ENCODE measurements around the gene KRT5.
A peak's percentile ranks its signal among the peaks of the same experiment; 100 is the strongest.

KRT5 gene

DNA sequence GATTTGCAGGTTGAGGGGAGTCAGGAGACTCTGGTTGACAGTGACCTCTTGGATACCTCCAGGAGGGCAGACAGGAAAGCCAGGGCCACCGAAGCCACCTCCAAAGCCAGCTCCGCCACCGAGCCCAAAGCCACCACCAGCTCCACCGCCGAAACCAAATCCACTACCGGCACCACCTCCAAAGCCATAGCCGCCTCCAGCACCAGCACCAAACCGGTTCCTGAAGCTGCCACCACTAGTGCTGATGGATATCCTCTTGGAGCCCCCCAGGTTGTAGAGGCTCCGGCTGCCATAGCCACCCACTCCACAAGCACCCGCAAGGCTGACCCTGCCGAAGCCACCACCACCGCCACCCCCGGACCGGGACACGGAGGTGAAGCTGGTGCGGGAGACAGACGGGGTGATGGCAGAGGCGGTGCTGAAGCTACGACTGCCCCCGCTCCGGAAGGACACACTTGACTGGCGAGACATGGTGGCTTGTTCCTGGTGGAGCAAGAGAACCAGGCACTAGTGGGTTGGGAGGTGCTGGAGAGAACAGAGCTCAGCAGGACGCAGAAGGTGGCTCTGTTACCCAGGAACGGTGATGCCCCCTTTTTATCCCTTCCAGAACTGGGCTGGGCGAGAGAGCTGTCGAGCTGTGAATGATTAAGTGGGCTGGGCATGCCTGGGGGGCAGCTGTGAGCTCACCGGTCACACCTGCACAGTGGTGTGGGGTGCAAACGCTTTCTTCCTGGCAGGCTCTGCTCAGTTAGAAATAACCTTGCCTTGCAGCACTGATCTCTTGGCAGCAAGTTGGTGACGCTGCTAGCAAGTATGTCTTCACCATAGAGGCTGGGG, at the start of gene KRT5:
KRT5 (minus strand) TSS at position 569 of the 837 bp plus-strand sequence; CDS start at position 471, 98 bp downstream.
- no peak for DNase-seq

GRCh38 chr12:52568111-52568510, 47.9 kb upstream of the KRT5 start:
- DNase-seq, result no peak

DNA sequence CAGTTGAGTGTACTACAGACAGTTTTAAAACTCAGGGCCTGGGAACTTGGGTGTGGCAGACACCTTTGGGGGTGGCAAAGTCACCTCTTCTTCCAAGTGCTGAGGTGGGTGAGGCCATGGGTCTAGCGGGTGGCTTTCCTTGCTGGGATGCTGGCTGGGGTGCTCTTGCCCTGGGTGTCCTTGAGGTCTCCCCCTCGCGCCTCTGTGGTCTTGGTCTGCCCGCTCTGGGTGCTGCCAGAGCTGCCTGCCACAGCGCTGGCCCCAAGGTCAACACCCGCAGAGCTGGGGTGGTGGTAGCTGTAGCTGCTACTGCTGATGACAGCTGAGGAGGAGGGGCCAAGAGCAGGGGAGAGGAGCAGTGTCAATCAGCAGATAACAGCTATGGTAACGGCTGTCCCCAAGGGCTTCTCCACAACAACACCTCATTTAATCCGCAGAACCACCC, 46.7 kb upstream of the KRT5 start:
- DNase-seq, result no peak

- no peak for DNase-seq
These were observed 44.4 kb upstream of the KRT5 start for GRCh38 chr12:52564582-52564981.

DNA sequence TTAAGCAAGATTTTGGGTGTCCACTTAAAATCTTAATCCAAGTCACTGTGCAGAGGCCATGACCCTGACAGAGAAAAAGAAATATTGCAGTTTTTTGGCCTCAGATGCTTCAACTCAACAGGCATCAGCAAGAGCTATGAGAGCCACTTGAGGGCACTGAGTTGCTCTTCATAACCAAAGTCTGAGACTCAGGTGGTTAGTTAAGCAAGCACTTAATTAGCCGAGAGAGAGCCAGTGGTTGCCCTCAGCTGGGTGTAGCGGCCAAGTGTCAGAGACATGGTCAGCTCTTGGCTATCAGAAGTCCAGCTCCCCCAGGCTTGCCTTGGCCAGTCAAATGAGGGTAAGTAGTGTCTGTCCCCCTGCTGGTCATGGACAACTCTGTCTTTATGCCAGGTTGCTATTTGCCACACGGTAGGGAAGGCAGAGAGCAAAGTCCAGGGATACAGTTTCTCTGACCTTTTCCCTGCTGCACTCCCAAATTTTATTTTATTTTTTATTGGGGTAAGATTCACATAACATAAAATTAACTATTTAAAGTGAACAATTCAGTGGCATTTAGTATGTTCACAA, 41.8 kb upstream of the KRT5 start:
- DNase-seq, result peak; percentile 5 to 10

DNA sequence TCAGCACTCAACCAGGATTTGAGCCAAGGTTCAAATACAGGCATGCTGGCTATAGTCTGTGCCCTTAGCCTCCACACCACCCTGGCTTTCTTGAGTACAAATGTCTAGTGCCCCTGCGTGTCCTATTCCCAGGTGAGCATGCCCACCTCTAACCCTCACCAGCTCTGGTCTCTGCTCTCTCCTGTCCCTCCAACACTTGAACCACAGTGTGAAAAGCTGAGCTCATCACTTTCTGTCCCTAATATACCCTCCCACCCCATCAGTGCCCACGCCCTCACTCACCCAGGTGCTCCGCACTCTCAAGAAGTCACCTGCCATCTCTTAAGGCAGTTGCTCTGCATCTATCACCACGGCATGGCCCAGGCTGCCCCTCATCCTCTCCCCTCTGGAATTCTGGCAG, 39.8 kb upstream of the KRT5 start:
- no peak for DNase-seq

- DNase-seq, result no peak
These were observed 38.7 kb upstream of the KRT5 start for GRCh38 chr12:52558781-52559445.

DNA sequence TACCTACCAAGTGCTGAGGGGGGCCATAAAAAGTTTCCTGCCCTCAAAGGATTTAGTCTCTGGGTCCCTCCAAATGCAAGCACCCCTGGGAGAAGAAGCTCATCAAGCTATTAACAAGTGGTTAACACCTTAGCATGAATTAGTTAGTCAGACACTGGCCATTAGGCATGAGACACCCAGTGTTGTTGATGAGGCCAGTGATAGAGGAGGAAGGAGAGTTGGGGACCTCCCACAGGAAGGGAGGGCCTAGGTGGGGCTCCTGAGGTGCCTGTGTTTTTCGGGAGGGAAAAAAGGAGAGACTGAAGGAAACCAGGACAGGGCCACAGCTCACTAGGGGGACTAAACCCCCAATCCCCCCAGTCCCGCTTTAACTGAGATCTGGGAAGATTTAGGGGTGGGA, 37.3 kb upstream of the KRT5 start:
- no peak for DNase-seq

DNA sequence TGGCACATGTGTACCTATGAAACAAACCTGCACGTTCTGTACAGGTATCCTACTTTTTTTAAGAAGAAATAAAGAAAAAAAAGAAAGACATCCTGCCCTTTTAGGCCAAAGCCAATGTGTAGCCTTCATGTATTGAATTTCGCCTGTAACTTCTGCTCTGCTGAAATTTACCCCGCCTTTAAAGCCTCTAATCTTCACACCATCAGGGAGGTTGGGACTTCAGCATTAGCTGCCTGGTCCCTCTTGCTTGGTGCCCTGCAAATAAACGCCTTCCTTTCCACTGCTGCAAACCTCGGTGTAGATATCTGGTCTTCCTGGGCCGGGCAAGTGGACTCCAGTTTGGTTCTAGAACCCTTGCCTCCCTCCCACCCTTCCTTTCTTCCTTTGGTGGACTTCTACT, 35.4 kb upstream of the KRT5 start:
- DNase-seq, result no peak

DNA sequence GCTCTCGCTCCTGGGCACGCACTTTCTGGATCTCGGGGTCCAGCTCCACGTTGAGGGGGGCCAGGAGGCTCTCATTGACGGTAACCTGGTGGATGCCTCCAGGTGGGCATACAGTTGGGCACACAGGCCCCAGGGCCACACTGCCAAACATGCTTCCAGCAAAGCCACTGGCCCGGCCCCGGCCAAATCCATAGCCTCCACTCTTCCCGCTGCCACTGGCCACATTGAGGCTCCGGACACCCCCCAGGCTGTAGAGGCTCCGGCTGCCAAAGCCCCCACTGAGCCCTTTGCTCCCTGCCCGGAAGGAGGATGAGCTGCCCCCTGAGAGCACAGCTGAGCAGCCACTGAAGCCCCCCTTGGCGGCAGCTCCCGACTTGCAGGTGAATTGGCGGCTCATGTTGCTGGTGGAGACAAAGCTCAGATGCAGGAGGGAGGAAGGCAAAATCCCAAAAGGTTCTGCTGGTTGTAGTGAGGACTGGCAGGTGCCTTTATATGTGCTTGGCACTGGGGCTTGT, 32.5 kb upstream of the KRT5 start, which contains the start of gene KRT71:
KRT71 (minus strand) TSS at position 465 of the 515 bp plus-strand sequence; CDS start at position 397, 68 bp downstream.
- DNase-seq, result no peak

- no peak for DNase-seq
These were observed 31.9 kb upstream of the KRT5 start for GRCh38 chr12:52552055-52552454.

- DNase-seq, result no peak
These were observed 31.1 kb upstream of the KRT5 start for GRCh38 chr12:52551216-52551865.

DNA sequence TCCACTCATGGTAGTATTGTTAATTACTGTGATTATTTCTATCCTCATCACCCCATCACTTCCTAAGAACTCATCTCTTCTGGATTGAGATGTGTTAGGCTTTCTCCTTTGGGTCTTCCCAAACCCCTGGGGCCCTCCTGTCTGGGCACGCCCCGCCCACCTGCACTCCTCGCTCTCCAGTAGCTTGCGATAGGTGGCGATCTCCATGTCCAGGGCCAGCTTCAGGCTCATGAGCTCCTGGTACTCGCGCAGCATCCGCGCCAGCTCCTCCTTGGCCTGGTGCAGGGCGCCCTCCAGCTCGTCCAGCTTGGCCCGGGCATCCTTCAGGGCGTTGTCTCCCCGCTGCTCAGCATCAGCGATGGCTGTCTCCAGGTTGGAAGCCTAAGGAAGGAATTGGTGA, 25.9 kb upstream of the KRT5 start:
- DNase-seq, result no peak

DNA sequence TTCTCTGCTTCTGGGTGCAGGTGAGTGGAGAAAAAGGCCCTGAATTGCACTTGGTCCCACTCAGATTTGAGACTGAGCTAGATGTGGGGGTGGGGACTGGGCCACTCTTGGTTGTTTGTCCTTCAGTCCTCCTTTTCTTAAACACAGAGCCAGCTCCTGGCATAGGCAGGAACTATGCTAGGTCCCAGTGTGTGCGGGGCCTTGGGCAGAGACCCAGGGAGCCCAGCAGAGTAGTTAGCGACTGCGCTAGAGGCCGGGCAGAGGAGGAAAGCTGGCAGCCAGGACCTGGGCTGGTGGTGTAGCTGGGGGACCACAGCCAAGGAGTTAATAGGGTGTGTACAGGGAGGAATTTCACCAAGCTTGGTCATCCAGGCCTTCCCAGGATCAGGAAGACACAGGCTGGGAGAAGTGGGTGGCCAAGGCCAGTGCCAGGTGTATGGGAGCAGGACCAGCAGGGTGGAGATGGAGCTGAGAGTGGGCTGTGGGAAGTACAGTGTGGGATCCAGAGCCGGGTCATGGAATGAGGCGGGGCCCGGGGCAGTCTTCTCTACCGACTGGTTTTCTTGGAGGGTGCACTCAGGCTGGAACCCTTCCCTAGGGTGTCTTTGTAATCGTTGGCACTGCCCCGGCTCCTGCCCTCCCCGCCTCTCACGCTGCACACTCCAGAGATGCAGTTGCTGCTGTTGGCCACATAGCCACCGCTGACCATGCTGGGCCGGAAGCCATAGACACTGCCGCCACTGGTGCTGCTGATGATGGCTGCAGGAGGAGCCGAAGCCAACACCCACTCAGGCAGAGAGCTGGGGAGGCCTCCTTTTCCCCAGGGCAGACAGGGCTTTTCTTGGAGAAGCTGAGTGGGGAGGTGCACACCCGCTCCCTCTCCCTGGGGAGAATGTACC, 24.0 kb upstream of the KRT5 start:
- no peak for DNase-seq

DNA sequence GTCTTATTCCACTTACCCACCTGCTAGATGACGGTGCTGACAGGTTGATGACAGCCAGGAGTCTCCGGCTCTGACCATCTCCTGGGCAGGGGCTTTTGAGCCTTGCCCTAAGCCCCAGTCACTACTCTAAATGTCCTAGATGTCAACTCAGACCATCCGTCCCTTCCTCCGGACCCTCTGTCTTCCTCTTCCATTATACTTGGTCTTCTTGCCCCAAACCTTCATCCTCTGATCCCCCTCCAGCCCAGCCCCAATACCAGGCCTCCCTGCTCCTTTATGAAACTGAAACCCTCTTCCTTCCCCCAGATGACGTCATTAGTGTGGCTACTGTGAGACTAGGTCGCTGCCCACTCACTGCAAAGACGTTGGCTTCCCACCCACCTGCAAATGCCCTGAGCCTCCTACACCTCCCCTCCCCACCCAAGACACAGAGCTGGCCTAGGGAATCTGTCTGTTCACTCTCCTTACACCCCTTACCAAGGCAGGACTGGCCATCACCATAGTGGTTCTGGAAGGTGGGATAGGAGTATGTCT, 22.7 kb upstream of the KRT5 start:
- DNase-seq, result peak; percentile 2 to 4

DNA sequence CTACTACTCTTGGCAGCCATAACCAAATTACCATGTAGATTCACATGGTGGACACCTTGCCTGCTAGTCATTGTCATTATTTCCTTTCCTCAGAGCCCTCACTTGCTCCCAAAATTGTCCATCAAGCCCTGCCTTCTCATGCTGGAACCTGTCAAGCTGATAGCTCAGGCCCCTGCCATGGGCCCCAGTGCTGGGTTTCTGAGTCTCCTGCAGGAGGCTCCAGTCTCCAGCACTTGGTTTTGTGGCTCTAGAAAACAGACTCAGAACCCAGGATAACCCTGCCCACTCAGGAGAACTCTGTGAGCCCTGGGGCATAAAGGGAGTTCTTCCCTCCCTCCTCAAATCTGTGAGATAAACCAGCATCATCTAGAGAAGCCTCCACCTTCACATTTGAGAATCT, 22.0 kb upstream of the KRT5 start:
- no peak for DNase-seq

DNA sequence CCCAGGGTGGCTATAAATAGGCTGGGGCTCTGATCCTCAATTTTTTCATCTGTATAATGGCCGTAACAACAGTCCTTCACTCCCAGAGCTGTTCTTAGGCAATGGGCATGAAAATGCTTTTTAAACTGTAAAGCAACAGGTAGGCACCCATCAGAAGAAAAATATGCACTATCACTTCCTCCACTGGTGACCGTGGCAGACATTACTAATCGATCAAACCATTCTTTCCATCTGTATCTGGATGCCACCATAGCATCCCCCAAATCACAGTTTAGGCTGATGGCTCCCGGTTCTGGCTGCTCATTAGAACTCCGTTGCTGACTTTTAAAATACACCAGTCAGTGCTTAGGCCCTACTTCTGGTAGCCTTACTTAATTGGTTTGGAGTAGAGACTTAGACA, 21.5 kb upstream of the KRT5 start:
- DNase-seq, result no peak

DNA sequence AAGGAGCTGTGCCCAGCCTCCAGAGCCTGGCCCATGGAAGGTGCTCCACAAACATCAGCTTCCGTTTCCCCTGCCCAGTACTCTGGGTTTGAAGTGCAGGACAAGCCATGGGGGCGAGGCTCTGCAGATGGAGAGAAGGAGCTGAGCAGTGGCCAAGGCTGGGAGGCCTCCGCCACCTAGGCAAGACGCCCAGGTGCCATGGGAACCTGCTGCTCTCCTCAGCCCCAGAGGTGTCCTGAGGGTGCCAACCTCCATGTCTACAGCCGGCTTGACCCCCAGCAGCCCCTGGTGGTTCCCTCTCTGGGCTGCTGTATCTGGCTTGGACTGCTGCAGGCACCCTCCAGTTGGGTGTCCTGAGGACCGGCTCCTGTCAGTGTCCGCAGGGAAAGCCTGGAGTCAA, 20.3 kb upstream of the KRT5 start:
- no peak for DNase-seq

GRCh38 chr12:52539821-52540173, 19.6 kb upstream of the KRT5 start:
- DNase-seq, result no peak

DNA sequence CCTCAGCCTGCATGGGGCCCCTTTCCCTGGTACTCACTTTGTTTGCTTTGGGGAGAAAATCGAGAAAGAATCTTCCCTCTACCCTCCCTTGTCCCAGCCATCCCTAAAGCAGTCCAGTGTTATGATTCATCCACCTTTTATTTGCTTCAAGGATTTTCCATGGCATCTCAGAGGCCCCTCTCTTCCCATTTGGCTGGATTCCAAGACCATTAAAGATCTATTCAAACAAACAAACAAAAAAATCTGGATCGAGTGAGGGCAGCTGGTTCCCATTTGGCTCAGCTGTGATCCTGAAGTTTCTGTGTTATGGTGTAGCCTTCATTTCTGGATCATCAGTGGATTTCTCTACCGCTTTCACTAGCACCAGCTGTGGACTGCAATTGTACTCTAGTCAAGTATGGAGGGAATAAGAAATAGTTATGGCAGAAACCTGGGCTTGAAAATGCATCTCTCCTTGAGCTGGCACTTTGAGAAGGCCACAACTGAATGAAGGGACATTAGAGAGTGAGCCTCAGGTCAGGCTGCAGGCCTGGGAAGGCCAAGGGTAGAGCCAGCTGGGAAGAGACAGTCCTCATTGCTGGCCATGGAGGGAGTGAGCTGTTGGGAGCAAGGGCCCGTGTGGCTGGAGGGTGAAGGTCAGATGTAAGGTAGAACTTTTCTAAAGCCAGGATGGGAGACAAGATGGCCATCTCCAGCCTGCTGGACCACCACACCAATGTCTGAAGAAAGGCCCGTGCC, 19.1 kb upstream of the KRT5 start:
- DNase-seq, result no peak

DNA sequence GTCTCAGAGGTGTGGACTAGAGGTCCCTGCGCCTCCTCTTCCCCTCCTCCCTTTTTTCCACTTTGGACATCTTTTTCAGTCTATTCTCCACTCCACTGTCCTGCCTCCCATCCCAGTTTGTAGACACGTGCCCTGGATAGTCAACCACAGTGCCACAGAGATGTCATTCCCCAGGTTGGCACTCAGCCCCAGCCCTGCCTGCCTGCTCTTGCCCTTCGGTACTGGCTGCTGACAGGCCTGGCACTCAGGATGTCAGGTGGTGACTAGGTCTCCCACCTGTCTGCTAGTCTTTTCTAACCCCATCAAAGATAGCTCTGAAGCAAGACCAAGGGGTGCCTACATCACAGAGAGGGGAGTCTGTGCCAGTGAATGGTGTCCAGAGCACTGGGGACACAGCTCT, 16.9 kb upstream of the KRT5 start:
- DNase-seq, result no peak

Data from inflammatory macrophage treated with lipopolysaccharide for 1 hour (primary cell).